ENCODE data around the gene RNASE4. TPM values are rescaled to one million over a fixed set of nuclear protein-coding genes. Genes with fewer than 3 reads are reported as not detected.
"Not testable (repeated sequence)": the region's sequence is repeated elsewhere in the genome, so short reads cannot be mapped to it uniquely, and the experiment has no call there.

RNASE4 gene
- total RNA-seq, 1 experiment from 2014 or later, result 0.48 TPM

DNA sequence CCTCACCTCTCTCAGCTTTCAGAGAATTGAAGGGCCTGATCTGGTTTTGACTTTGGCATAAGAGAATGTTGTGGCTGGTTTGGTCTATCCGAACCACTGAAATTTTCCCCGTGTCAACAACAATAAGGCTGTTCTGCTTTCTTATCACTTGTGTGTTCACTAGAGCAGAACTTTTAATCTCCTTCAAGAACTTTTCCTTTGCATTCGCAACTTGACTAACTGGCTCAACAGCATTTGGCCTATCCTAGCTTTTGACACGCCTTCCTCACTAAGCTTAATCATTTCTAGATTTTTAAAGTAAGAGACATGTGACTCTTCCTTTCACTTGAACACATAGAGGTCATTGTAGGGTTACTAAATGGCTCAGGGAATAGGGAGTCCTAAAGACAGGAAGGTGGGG, 35.4 kb downstream of the RNASE4 start:
- no peaks in the 10 kb centered on the region for H4K20me1 ChIP-seq (ENCODE audit: insufficient read depth, low read depth, low read length)
- no peaks in the 10 kb centered on the region for H3K9me2 ChIP-seq (replicated peaks; ENCODE audit: insufficient read depth, low read length)
- no peaks in the 10 kb centered on the region for H3K36me3 ChIP-seq (ENCODE audit: insufficient read depth, low read length)
- no peak overlapping the region for H3K9ac ChIP-seq (ENCODE audit: low read length)
- no peak for DNase-seq
- H2AFZ ChIP-seq (ENCODE audit: low read length), result no peak overlapping the region
- H3K9me3 ChIP-seq (ENCODE audit: low read length), result no peaks in the 10 kb centered on the region
- no peaks in the 10 kb centered on the region for H3K4me1 ChIP-seq (ENCODE audit: low read length)
- H3K27ac ChIP-seq (ENCODE audit: low read length), result no peak overlapping the region
- no peaks in the 10 kb centered on the region for H3K27me3 ChIP-seq (ENCODE audit: low read length)
- no peaks in the 10 kb centered on the region for H3K79me2 ChIP-seq (ENCODE audit: low read length)
- no peak overlapping the region for H3K4me2 ChIP-seq (ENCODE audit: low read depth, low read length, poor library complexity, severe bottlenecking)
- no peak overlapping the region for H3K4me3 ChIP-seq (ENCODE audit: low read length)

DNA sequence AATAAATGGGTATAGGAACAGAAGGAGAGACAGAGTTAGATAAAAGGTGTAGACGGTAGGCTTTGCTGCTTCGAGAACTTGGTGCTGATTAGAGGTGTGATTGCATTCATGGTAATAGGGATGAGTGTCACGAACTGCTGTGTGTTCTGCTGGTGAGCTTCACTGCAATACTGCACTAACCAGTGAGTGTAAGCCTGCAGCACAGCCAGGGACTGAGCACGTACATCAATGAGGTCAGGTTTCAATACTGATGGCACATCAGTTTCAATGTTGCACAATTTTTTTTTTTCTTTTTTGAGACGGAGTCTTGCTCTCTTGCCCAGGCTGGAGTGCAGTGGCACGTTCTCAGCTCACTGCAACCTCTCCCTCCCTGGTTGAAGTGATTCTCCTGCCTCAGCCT, 36.4 kb downstream of the RNASE4 start:
- Histone ChIP-seq H3K4me2 (ENCODE audit: low read depth, low read length, poor library complexity, severe bottlenecking) (no peak overlapping the region), H3K79me2 (ENCODE audit: low read length) (no peaks in the 10 kb centered on the region), H3K9me2 (replicated peaks; ENCODE audit: insufficient read depth, low read length) (no peaks in the 10 kb centered on the region), H3K4me1 (ENCODE audit: low read length) (no peaks in the 10 kb centered on the region), H3K9ac (ENCODE audit: low read length) (no peak overlapping the region), H4K20me1 (ENCODE audit: insufficient read depth, low read depth, low read length) (no peaks in the 10 kb centered on the region), H3K4me3 (ENCODE audit: low read length) (no peak overlapping the region), H3K36me3 (ENCODE audit: insufficient read depth, low read length) (no peaks in the 10 kb centered on the region), H3K27ac (ENCODE audit: low read length) (no peak overlapping the region), H3K27me3 (ENCODE audit: low read length) (no peaks in the 10 kb centered on the region), H2AFZ (ENCODE audit: low read length) (no peak overlapping the region), H3K9me3 (ENCODE audit: low read length) (no peaks in the 10 kb centered on the region)
- no peak for DNase-seq

DNA sequence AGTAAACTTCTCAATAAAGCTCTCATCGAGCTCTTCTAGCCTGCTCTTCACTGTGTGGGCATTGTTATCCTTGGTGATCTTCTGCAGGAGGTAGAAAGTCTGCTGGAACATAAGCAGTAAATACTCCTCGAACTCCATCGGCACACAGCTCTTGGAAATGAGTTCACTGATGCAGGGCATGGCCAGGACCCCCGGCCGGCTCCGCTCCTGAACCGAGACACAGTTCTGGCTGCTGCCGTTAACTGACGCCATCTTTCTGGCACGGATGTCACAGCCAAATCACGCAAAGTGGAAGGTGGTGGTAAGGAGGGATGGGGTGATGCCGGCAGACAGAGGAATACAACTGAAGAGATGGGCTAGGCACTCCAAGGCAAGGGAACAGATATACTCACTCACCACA, 37.7 kb downstream of the RNASE4 start:
- Histone ChIP-seq H2AFZ (ENCODE audit: low read length) (no peak overlapping the region), H3K9ac (ENCODE audit: low read length) (no peak overlapping the region), H3K4me1 (ENCODE audit: low read length) (no peaks in the 10 kb centered on the region), H3K27ac (ENCODE audit: low read length) (no peak overlapping the region), H3K27me3 (ENCODE audit: low read length) (no peaks in the 10 kb centered on the region), H3K9me2 (replicated peaks; ENCODE audit: insufficient read depth, low read length) (no peaks in the 10 kb centered on the region), H3K4me2 (ENCODE audit: low read depth, low read length, poor library complexity, severe bottlenecking) (no peak overlapping the region), H4K20me1 (ENCODE audit: insufficient read depth, low read depth, low read length) (no peaks in the 10 kb centered on the region), H3K79me2 (ENCODE audit: low read length) (no peaks in the 10 kb centered on the region), H3K4me3 (ENCODE audit: low read length) (no peak overlapping the region), H3K36me3 (ENCODE audit: insufficient read depth, low read length) (no peaks in the 10 kb centered on the region), H3K9me3 (ENCODE audit: low read length) (no peaks in the 10 kb centered on the region)
- no peak for DNase-seq

DNA sequence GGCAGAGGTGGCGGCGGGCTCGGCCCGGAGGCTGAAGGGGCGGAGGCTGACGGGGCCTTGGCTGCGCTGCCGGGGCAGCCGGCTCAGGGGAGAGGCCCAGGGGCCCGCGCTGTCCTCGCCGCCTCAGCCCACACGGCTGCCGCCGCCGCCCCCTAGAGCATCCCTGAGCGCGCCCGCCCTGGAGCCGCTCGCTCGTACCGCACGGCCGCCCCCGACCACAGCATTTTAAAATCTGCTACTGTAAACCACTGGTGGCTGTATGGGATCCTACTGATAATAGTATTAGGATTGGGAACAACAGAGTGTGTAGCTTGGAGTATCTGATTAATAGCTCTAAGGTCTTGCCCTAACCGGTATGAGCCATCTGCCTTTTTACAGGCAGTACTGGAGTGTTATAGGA, 39.1 kb downstream of the RNASE4 start:
- Histone ChIP-seq H3K36me3 (ENCODE audit: insufficient read depth, low read length) (no peaks in the 10 kb centered on the region), H3K4me3 (ENCODE audit: low read length) (no peak overlapping the region), H3K27me3 (ENCODE audit: low read length) (no peaks in the 10 kb centered on the region), H4K20me1 (ENCODE audit: insufficient read depth, low read depth, low read length) (no peaks in the 10 kb centered on the region), H3K9me2 (replicated peaks; ENCODE audit: insufficient read depth, low read length) (no peaks in the 10 kb centered on the region), H3K27ac (ENCODE audit: low read length) (no peak overlapping the region), H3K79me2 (ENCODE audit: low read length) (no peaks in the 10 kb centered on the region), H3K4me1 (ENCODE audit: low read length) (no peaks in the 10 kb centered on the region), H3K4me2 (ENCODE audit: low read depth, low read length, poor library complexity, severe bottlenecking) (no peak overlapping the region), H2AFZ (ENCODE audit: low read length) (no peak overlapping the region), H3K9me3 (ENCODE audit: low read length) (no peaks in the 10 kb centered on the region), H3K9ac (ENCODE audit: low read length) (no peak overlapping the region)
- DNase-seq, result no peak

DNA sequence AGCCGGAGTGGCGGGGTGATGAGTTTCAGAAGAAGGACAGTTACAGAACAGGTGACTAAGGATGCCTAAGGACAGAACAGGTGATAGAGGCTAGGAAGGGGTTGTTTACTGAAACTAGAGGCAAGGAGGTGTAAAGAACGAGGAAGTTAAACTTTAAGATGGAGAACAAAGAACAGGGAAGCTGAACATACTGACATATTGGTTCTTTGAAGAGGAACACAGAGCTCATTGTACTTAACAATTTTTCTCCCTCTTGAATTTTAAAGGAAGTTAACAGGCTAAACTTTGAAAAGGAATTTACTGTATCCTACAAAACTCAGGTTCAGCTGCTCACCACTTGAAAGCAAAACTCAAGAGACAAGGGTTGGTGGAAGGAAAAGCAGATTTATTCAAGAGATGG, 41.8 kb downstream of the RNASE4 start:
- not testable (repeated sequence) for H3K4me3 ChIP-seq (ENCODE audit: low read length); H3K9me3 ChIP-seq (ENCODE audit: low read length); H2AFZ ChIP-seq (ENCODE audit: low read length); H3K9me2 ChIP-seq (replicated peaks; ENCODE audit: insufficient read depth, low read length); H3K79me2 ChIP-seq (ENCODE audit: low read length); H3K36me3 ChIP-seq (ENCODE audit: insufficient read depth, low read length); DNase-seq; H3K4me2 ChIP-seq (ENCODE audit: low read depth, low read length, poor library complexity, severe bottlenecking); H3K4me1 ChIP-seq (ENCODE audit: low read length); H4K20me1 ChIP-seq (ENCODE audit: insufficient read depth, low read depth, low read length); H3K27ac ChIP-seq (ENCODE audit: low read length); H3K27me3 ChIP-seq (ENCODE audit: low read length); H3K9ac ChIP-seq (ENCODE audit: low read length)

DNA sequence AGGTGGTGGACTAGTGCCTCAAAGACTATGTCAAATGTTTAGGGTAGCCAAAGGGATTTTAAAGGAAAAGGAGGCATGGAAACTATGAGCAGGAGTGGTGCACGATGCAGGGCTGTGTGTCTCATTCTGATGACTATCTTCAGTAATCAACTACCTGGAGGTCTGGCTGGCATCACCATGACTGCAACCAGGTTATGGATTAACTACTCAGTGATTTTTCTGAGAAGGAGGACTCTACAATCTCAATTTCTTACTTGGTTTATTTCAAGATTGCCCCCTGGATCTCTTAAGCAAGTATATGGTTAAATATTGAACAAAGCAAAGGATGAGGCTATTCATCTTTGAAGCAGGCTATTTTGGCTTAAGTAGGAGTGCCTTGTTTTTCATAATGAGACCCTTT, 42.2 kb downstream of the RNASE4 start:
- Histone ChIP-seq H3K27me3 (ENCODE audit: low read length) (no peaks in the 10 kb centered on the region), H3K36me3 (ENCODE audit: insufficient read depth, low read length) (no peaks in the 10 kb centered on the region), H2AFZ (ENCODE audit: low read length) (no peak overlapping the region), H3K9me2 (replicated peaks; ENCODE audit: insufficient read depth, low read length) (no peaks in the 10 kb centered on the region), H3K4me2 (ENCODE audit: low read depth, low read length, poor library complexity, severe bottlenecking) (no peak overlapping the region), H3K4me1 (ENCODE audit: low read length) (no peaks in the 10 kb centered on the region), H3K27ac (ENCODE audit: low read length) (no peak overlapping the region), H3K9ac (ENCODE audit: low read length) (no peak overlapping the region), H3K9me3 (ENCODE audit: low read length) (no peaks in the 10 kb centered on the region), H3K4me3 (ENCODE audit: low read length) (no peak overlapping the region), H3K79me2 (ENCODE audit: low read length) (no peaks in the 10 kb centered on the region), H4K20me1 (ENCODE audit: insufficient read depth, low read depth, low read length) (no peaks in the 10 kb centered on the region)
- DNase-seq, result no peak

DNA sequence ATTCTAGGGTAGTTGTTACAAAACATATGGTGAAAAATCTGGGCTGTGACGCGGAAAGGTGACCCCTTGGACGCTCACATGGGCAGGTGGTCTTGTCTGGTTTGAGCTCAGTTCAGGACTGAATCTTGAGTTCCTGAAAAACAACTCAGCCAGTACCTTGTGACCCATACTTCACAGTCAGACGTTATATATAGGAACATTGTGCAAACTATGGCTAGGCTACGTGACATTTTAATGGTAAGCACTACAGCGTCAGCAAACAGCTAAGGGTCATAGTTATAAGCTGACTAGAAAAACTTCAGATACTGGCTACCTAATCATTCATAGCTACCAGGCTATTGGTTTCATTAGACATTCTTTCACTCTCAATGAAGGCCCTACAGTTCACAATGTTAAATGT, 46.5 kb downstream of the RNASE4 start:
- no peaks in the 10 kb centered on the region for H3K9me3 ChIP-seq (ENCODE audit: low read length)
- H3K4me3 ChIP-seq (ENCODE audit: low read length), result no peak overlapping the region
- H3K27ac ChIP-seq (ENCODE audit: low read length), result no peak overlapping the region
- H4K20me1 ChIP-seq (ENCODE audit: insufficient read depth, low read depth, low read length), result no peaks in the 10 kb centered on the region
- H3K4me1 ChIP-seq (ENCODE audit: low read length), result no peaks in the 10 kb centered on the region
- H3K27me3 ChIP-seq (ENCODE audit: low read length), result no peaks in the 10 kb centered on the region; the same call in 1 of the 2 replicates
- no peak overlapping the region for H2AFZ ChIP-seq (ENCODE audit: low read length)
- H3K9ac ChIP-seq (ENCODE audit: low read length), result no peak overlapping the region
- H3K36me3 ChIP-seq (ENCODE audit: insufficient read depth, low read length), result no peaks in the 10 kb centered on the region
- no peaks in the 10 kb centered on the region for H3K9me2 ChIP-seq (replicated peaks; ENCODE audit: insufficient read depth, low read length)
- DNase-seq, result no peak
- no peaks in the 10 kb centered on the region for H3K79me2 ChIP-seq (ENCODE audit: low read length)
- H3K4me2 ChIP-seq (ENCODE audit: low read depth, low read length, poor library complexity, severe bottlenecking), result no peak overlapping the region

DNA sequence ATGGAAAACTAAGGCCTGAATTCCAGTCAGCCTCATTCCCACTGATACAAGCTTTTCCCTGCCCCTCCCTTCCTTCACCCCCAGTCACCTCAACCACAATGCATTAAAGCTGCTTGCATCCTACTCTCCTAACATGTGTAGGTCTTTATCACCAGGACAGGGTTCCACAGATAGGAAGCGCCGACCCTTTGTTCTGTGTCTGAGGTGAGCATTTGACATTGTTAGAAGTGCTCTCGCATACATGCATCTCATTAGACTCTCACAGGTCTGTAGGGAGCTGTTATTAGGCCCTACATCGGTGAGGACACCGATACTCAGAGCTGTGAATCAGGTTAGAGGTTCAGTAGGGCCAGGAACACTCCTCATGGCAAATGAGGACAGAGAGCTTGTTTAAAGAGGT, 48.1 kb downstream of the RNASE4 start:
- H3K4me3 ChIP-seq (ENCODE audit: low read length), result no peak overlapping the region
- H3K27me3 ChIP-seq (ENCODE audit: low read length), result no peaks in the 10 kb centered on the region; the same call in 1 of the 2 replicates
- H3K36me3 ChIP-seq (ENCODE audit: insufficient read depth, low read length), result no peaks in the 10 kb centered on the region
- no peaks in the 10 kb centered on the region for H3K4me1 ChIP-seq (ENCODE audit: low read length)
- no peaks in the 10 kb centered on the region for H3K9me2 ChIP-seq (replicated peaks; ENCODE audit: insufficient read depth, low read length)
- H2AFZ ChIP-seq (ENCODE audit: low read length), result no peak overlapping the region
- no peak overlapping the region for H3K4me2 ChIP-seq (ENCODE audit: low read depth, low read length, poor library complexity, severe bottlenecking)
- no peaks in the 10 kb centered on the region for H3K9me3 ChIP-seq (ENCODE audit: low read length)
- no peaks in the 10 kb centered on the region for H3K79me2 ChIP-seq (ENCODE audit: low read length)
- no peaks in the 10 kb centered on the region for H4K20me1 ChIP-seq (ENCODE audit: insufficient read depth, low read depth, low read length)
- no peak overlapping the region for H3K27ac ChIP-seq (ENCODE audit: low read length)
- DNase-seq, result no peak
- H3K9ac ChIP-seq (ENCODE audit: low read length), result no peak overlapping the region

DNA sequence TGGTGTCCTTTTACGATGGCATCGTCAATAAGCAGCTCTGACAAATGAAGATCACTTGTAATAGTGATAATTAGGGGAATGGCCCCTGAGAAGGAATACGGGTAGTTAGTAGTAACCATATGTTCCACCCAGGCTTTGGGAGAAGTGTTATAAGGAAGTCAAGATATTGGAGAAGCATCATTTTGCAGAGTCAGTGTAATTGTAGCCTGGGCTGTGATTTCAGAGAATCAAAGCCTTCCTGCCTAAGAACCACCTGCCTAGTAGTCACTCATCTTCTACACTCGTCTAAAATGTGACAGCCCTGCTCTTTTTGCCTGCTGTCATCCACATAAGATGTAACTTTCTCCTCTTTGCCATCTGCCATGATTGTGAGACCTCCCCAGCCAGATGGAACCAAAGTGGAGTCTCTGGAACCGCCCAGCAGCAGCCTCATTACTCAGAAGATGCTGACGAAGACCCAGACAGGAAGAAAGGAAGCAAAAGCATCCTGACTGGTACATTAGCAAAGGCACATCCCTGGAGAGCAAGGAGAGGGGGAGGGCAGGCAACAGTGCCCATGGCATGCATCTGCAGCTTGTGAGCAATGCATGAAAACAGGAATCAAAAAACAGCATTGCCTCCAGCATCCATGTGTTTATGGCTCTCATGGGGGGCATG, 48.7 kb downstream of the RNASE4 start:
- Histone ChIP-seq H3K36me3 (ENCODE audit: insufficient read depth, low read length) (no peaks in the 10 kb centered on the region), H3K9ac (ENCODE audit: low read length) (no peak overlapping the region), H3K4me3 (ENCODE audit: low read length) (no peak overlapping the region), H4K20me1 (ENCODE audit: insufficient read depth, low read depth, low read length) (no peaks in the 10 kb centered on the region), H3K4me1 (ENCODE audit: low read length) (no peaks in the 10 kb centered on the region), H2AFZ (ENCODE audit: low read length) (no peak overlapping the region), H3K4me2 (ENCODE audit: low read depth, low read length, poor library complexity, severe bottlenecking) (no peak overlapping the region), H3K79me2 (ENCODE audit: low read length) (no peaks in the 10 kb centered on the region), H3K27ac (ENCODE audit: low read length) (no peak overlapping the region), H3K9me2 (replicated peaks; ENCODE audit: insufficient read depth, low read length) (no peaks in the 10 kb centered on the region), H3K27me3 (ENCODE audit: low read length) (no peaks in the 10 kb centered on the region; the same call in 1 of the 2 replicates), H3K9me3 (ENCODE audit: low read length) (no peaks in the 10 kb centered on the region)
- no peak for DNase-seq
